ENCODE measurements around the gene CHSY1.
A peak's percentile ranks its signal among the peaks of the same experiment; 100 is the strongest.

CHSY1 gene

GRCh38 chr15:101242160-101242998, 9.5 kb downstream of the CHSY1 start:
- peak overlapping the region; percentile 30 for H3K4me3 ChIP-seq (ENCODE audit: low read length)
- TF ChIP-seq CTCF (IDR thresholded peaks at IDR 0.05; ENCODE audit: low read depth, low read length) (no peak), EZH2phosphoT487 (IDR thresholded peaks at IDR 0.05; ENCODE audit: low read depth) (no peak)

GRCh38 chr15:101240358-101240757, 11.5 kb downstream of the CHSY1 start:
- Histone ChIP-seq H3K9ac (ENCODE audit: low read length) (no peak overlapping the region), H3K27ac (ENCODE audit: low read length) (no peak overlapping the region), H3K4me1 (ENCODE audit: low read length) (peaks cover 26% of the 10 kb centered on the region), H3K9me3 (ENCODE audit: insufficient read depth, low read length) (no peaks in the 10 kb centered on the region), H3K4me3 (ENCODE audit: low read length) (no peak overlapping the region), H2AFZ (ENCODE audit: low read depth, low read length) (no peak overlapping the region), H3K27me3 (ENCODE audit: low read depth, low read length) (no peaks in the 10 kb centered on the region), H4K20me1 (ENCODE audit: insufficient read depth, low read length) (peaks cover 63% of the 10 kb centered on the region), H3K79me2 (ENCODE audit: low read length) (peaks cover 68% of the 10 kb centered on the region), H3K36me3 (replicated peaks; ENCODE audit: low read depth, low read length) (peaks cover 10% of the 10 kb centered on the region), H3K4me2 (ENCODE audit: low read length) (no peak overlapping the region)
- TF ChIP-seq EZH2phosphoT487 (IDR thresholded peaks at IDR 0.05; ENCODE audit: low read depth) (no peak), CTCF (IDR thresholded peaks at IDR 0.05; ENCODE audit: low read depth, low read length) (no peak)

More at GRCh38 chr15:101242160-101242998, 9.5 kb downstream of the CHSY1 start:
- Histone ChIP-seq H3K4me1 (ENCODE audit: low read length) (peaks cover 26% of the 10 kb centered on the region), H4K20me1 (ENCODE audit: insufficient read depth, low read length) (peaks cover 69% of the 10 kb centered on the region), H3K27ac (ENCODE audit: low read length) (no peak overlapping the region), H3K27me3 (ENCODE audit: low read depth, low read length) (no peaks in the 10 kb centered on the region), H3K9ac (ENCODE audit: low read length) (no peak overlapping the region), H3K36me3 (replicated peaks; ENCODE audit: low read depth, low read length) (peaks cover 10% of the 10 kb centered on the region), H3K4me2 (ENCODE audit: low read length) (peak overlapping the region; percentile 65), H3K79me2 (ENCODE audit: low read length) (peaks cover 84% of the 10 kb centered on the region), H2AFZ (ENCODE audit: low read depth, low read length) (no peak overlapping the region), H3K9me3 (ENCODE audit: insufficient read depth, low read length) (no peaks in the 10 kb centered on the region)

- H3K9me3 ChIP-seq (ENCODE audit: insufficient read depth, low read length): no peaks in the 10 kb centered on the region
- H3K79me2 ChIP-seq (ENCODE audit: low read length): peaks cover 62% of the 10 kb centered on the region
- H3K4me3 ChIP-seq (ENCODE audit: low read length): no peak overlapping the region
- no peak overlapping the region for H3K9ac ChIP-seq (ENCODE audit: low read length)
- TF ChIP-seq CTCF (IDR thresholded peaks at IDR 0.05; ENCODE audit: low read depth, low read length): no peak
- no peak overlapping the region for H3K27ac ChIP-seq (ENCODE audit: low read length)
- H3K36me3 ChIP-seq (replicated peaks; ENCODE audit: low read depth, low read length): peaks cover 14% of the 10 kb centered on the region
- H4K20me1 ChIP-seq (ENCODE audit: insufficient read depth, low read length): peaks cover 57% of the 10 kb centered on the region
- no peak overlapping the region for H3K4me2 ChIP-seq (ENCODE audit: low read length)
- no peak overlapping the region for H2AFZ ChIP-seq (ENCODE audit: low read depth, low read length)
- no peaks in the 10 kb centered on the region for H3K27me3 ChIP-seq (ENCODE audit: low read depth, low read length)
- peaks cover 26% of the 10 kb centered on the region for H3K4me1 ChIP-seq (ENCODE audit: low read length)
Measured at GRCh38 chr15:101239724-101240136, 12.1 kb downstream of the CHSY1 start.

- peaks cover 40% of the 10 kb centered on the region for H3K79me2 ChIP-seq (ENCODE audit: low read length)
- H3K36me3 ChIP-seq (replicated peaks; ENCODE audit: low read depth, low read length): peaks cover 11% of the 10 kb centered on the region
- no peak overlapping the region for H2AFZ ChIP-seq (ENCODE audit: low read depth, low read length)
- H3K4me3 ChIP-seq (ENCODE audit: low read length): no peak overlapping the region
- peaks cover 15% of the 10 kb centered on the region for H3K4me1 ChIP-seq (ENCODE audit: low read length)
- H3K27ac ChIP-seq (ENCODE audit: low read length): no peak overlapping the region
- TF ChIP-seq EZH2phosphoT487 (IDR thresholded peaks at IDR 0.05; ENCODE audit: low read depth) (no peak), CTCF (IDR thresholded peaks at IDR 0.05; ENCODE audit: low read depth, low read length) (no peak)
- peaks cover 33% of the 10 kb centered on the region for H4K20me1 ChIP-seq (ENCODE audit: insufficient read depth, low read length)
- H3K9ac ChIP-seq (ENCODE audit: low read length): no peak overlapping the region
- no peaks in the 10 kb centered on the region for H3K27me3 ChIP-seq (ENCODE audit: low read depth, low read length)
- H3K4me2 ChIP-seq (ENCODE audit: low read length): no peak overlapping the region
- H3K9me3 ChIP-seq (ENCODE audit: insufficient read depth, low read length): no peaks in the 10 kb centered on the region
Measured at GRCh38 chr15:101237251-101237650, 14.6 kb downstream of the CHSY1 start.
